ENCODE measurements around the gene NFIC. TPM values are rescaled to one million over a fixed set of nuclear protein-coding genes. Genes with fewer than 3 reads are reported as not detected.

NFIC gene
- total and polyA plus RNA-seq, 10 of the 15 experiments (the other 5 are each of a cell fraction or from before 2014, with no cell fraction given): 0.71 to 53.5 (median 10.2) TPM

DNA sequence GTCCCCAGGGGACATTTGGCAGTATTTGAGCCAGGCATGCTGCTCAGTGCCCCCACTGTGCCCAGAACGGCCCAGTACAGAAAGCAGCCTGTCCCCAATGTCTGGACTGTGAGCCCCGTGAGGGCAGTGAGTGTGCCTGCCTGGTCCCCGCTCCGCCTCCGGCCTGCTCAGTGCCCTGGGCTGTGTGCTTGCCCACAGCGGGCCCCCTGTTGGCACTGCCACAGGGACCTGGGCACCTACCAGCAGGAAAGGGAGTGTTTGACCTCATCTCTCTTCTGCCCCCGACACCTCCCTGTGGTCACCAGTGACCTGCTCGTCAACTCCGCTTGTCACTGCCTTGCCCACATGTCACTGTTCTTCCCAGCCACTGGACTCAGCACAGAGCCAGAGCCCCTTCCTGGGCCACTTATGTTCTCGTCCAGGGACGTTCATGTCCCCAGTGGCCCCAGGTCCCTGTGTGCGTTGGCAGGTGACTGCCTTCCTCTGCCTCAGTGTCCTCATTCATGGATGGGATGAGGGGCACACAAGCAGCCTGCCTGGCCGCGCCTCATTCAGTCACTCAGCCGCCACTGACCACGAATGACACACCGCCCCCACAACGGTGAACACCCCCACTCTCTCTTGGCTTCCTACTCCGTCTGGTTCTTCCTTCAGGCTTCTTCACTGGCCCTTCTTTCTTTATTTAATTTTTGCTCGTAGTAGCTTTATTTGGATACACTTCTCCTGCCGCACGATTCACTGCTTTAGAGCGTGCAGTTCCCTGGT is 142.6 kb downstream of the NFIC start:
- FAIRE-seq: no peak
- no TSS peak for BruUV-seq (replicated peaks)

More for the DNA sequence above, 142.6 kb downstream of the NFIC start:
- H3K36me3 ChIP-seq (ENCODE audit: control insufficient read depth in 2 of 2, insufficient read depth in 2 of 2, low read length in 1 of 2): peaks cover 0 to 1% of the 10 kb centered on the region in 2 experiments; a peak in 3 of 4 replicates
- intact Hi-C loops (cut with micrococcal nuclease; ENCODE audit: unreplicated experiment): no loop called here
- H2AFZ ChIP-seq (ENCODE audit: control insufficient read depth, low read depth, low read length): no peak overlapping the region
- TF ChIP-seq, protein P1, sequence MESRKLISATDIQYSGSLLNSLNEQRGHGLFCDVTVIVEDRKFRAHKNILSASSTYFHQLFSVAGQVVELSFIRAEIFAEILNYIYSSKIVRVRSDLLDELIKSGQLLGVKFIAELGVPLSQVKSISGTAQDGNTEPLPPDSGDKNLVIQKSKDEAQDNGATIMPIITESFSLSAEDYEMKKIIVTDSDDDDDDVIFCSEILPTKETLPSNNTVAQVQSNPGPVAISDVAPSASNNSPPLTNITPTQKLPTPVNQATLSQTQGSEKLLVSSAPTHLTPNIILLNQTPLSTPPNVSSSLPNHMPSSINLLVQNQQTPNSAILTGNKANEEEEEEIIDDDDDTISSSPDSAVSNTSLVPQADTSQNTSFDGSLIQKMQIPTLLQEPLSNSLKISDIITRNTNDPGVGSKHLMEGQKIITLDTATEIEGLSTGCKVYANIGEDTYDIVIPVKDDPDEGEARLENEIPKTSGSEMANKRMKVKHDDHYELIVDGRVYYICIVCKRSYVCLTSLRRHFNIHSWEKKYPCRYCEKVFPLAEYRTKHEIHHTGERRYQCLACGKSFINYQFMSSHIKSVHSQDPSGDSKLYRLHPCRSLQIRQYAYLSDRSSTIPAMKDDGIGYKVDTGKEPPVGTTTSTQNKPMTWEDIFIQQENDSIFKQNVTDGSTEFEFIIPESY (IDR thresholded peaks at IDR 0.05): peak; percentile 59; the same call in 1 of the 2 replicates
- 0 out of 3 replicates have a peak, but pooled peaks of 1 of the 2 experiments have one; percentile 6 for TF ChIP-seq EGR1 (IDR thresholded peaks at IDR 0.05; ENCODE audit: borderline replicate concordance in 1 of 2, low read depth in 2 of 2, low read length in 2 of 2)
- TF ChIP-seq NR2C1 (IDR thresholded peaks at IDR 0.05): no peak
- no peak for TF ChIP-seq SPI1 (IDR thresholded peaks at IDR 0.05; ENCODE audit: borderline replicate concordance, insufficient read depth, low read depth, low read length)
- no peak for TF ChIP-seq ZNF274 (IDR thresholded peaks at IDR 0.05; ENCODE audit: insufficient read depth, insufficient read length)
- peak overlapping the region; percentile 25; the same call in 1 of the 2 replicates for H3K4me2 ChIP-seq (ENCODE audit: control insufficient read depth, insufficient read depth)
- H3K4me1 ChIP-seq (ENCODE audit: control insufficient read depth, insufficient read depth, low read length): peaks cover 7% of the 10 kb centered on the region
- peaks cover 46% of the 10 kb centered on the region for H3K79me2 ChIP-seq (ENCODE audit: control insufficient read depth, insufficient read depth, low read length)
- ChIA-PET POLR2A (no interaction called here), SMC1A (ENCODE audit: uncharacterized antibody, unreplicated experiment) (no interaction called here), CTCF (no interaction called here), RAD21 (ENCODE audit: unreplicated experiment) (no interaction called here)
- 96% methylated on average over 23 of the region's 23 CpGs for WGBS (ENCODE audit: insufficient coverage, insufficient replicate concordance, low lambda C conversion rate, missing lambda C conversion rate)
- DNase-seq (ENCODE audit: low read depth, low spot score) (no peak), ATAC-seq (no peak)
- H3K9ac ChIP-seq (ENCODE audit: control insufficient read depth, insufficient read depth, low read length): no peak overlapping the region
- in situ Hi-C loops (cut with MboI): no loop called here
- H3K4me3 ChIP-seq: no peak overlapping the region
- H4K20me1 ChIP-seq (ENCODE audit: control insufficient read depth, insufficient read depth): no peaks in the 10 kb centered on the region
- H3K27me3 ChIP-seq (replicated peaks in 1 of 2; ENCODE audit: control insufficient read depth in 2 of 2, insufficient read depth in 2 of 2, low read length in 1 of 2): no peaks in the 10 kb centered on the region
- no peaks in the 10 kb centered on the region for H3K9me3 ChIP-seq (replicated peaks; ENCODE audit: control insufficient read depth, insufficient read depth, low read length)
- no peak overlapping the region for H3K27ac ChIP-seq (ENCODE audit: control insufficient read depth, insufficient read depth)
